Smooth muscle cell (in vitro differentiated cells): Measurements from ENCODE around the gene DDX60. TPM values are rescaled to one million over a fixed set of nuclear protein-coding genes. Genes with fewer than 3 reads are reported as not detected.

Experiments
- DNase-seq: peaks from one replicate; lab custom pipeline; 2025; ENCODE audit not compliant: unreplicated experiment; lab: John Stamatoyannopoulos, UW
- H2AFZ ChIP-seq: fragments of 200-600 bp; sonication (generic); 2 replicates; pipeline ENCODE4 v1.6.0; 2016; ENCODE audit warnings: antibody characterized with exemption, low read depth, mild to moderate bottlenecking
- H3F3A ChIP-seq: fragments of 200-600 bp; sonication (generic); 2 replicates; pipeline ENCODE4 v1.6.0; 2017; ENCODE audit warnings: antibody characterized with exemption, low read depth
- H3K27ac ChIP-seq: fragments of 200-600 bp; sonication (generic); 2 replicates; pipeline ENCODE4 v1.5.1; 2016; ENCODE audit warnings: low read depth, mild to moderate bottlenecking
- H3K27me3 ChIP-seq: fragments of 200-600 bp; sonication (generic); 2 replicates; pipeline ENCODE4 v1.6.1; 2016; ENCODE audit warnings: low read depth, mild to moderate bottlenecking
- H3K36me3 ChIP-seq: fragments of 200-600 bp; sonication (generic); 2 replicates; pipeline ENCODE4 v1.5.1; 2016; ENCODE audit warnings: low read depth
- H3K4me1 ChIP-seq: fragments of 200-600 bp; sonication (generic); 2 replicates; pipeline ENCODE4 v1.5.1; 2016; ENCODE audit warnings: low read depth
- H3K4me2 ChIP-seq: fragments of 200-600 bp; sonication (generic); 2 replicates; pipeline ENCODE4 v1.6.0; 2016; ENCODE audit warnings: mild to moderate bottlenecking
- H3K4me3 ChIP-seq: fragments of 200-600 bp; sonication (generic); 2 replicates; pipeline ENCODE4 v1.5.1; 2016; ENCODE audit warnings: mild to moderate bottlenecking
- H3K79me2 ChIP-seq: fragments of 200-600 bp; sonication (generic); 2 replicates; pipeline ENCODE4 v1.6.0; 2016; ENCODE audit warnings: low read depth, mild to moderate bottlenecking
- H3K9ac ChIP-seq: fragments of 200-600 bp; sonication (generic); 2 replicates; pipeline ENCODE4 v1.6.0; 2016; ENCODE audit warnings: low read depth
- H3K9me3 ChIP-seq: fragments of 200-600 bp; sonication (generic); replicated peaks from 2 replicates; pipeline ENCODE4 v1.5.1; 2016; ENCODE audit warnings: low read depth
- H4K20me1 ChIP-seq: fragments of 200-600 bp; sonication (generic); 2 replicates; pipeline ENCODE4 v1.6.0; 2016; ENCODE audit warnings: low read depth
- CTCF ChIP-seq: fragments of 200-600 bp; sonication (generic); IDR thresholded peaks from 2 replicates; pipeline ENCODE4 v1.5.1; 2017; ENCODE audit warnings: borderline replicate concordance, mild to moderate bottlenecking, antibody characterized with exemption; ENCODE audit not compliant: insufficient read depth, poor library complexity, severe bottlenecking
- WGBS: methylation state at CpG from one replicate; pipeline ENCODE4 v1.1.7; 2016; ENCODE audit warnings: low lambda C conversion rate; 5-methylcytosine and 5-hydroxymethylcytosine counted together
- polyA plus RNA-seq: library from polyadenylated mRNA; unstranded; fragments of >200 nt; fragmentation: Nextera tagmentation; extraction: Ambion mirVana; gene quantifications from 2 replicates; pipeline ENCODE4 v1.2.1, GENCODE V29; 2016
- total RNA-seq: library from RNA; depleted of rRNA; stranded (reverse); fragments of >200 nt; gene quantifications from 2 replicates; pipeline ENCODE4 v1.2.3, GENCODE V29; 2014

Gene DDX60
- total and polyA plus RNA-seq, 2 experiments from 2014 or later = 0.87 to 6.7 TPM

- no peaks in the 10 kb centered on the region for H3K36me3 ChIP-seq
- H3K4me2 ChIP-seq = no peak overlapping the region
- H3K27me3 ChIP-seq = no peaks in the 10 kb centered on the region
- H3K27ac ChIP-seq = no peak overlapping the region
- DNase-seq = no peak
- H3K79me2 ChIP-seq = no peaks in the 10 kb centered on the region
- 83% methylated on average over 1 of the region's 1 CpG for WGBS
- no peaks in the 10 kb centered on the region for H3K9me3 ChIP-seq
- no peaks in the 10 kb centered on the region for H3F3A ChIP-seq
- H3K4me3 ChIP-seq = no peak overlapping the region
- no peak for TF ChIP-seq CTCF
- no peak overlapping the region for H2AFZ ChIP-seq
- no peaks in the 10 kb centered on the region for H4K20me1 ChIP-seq
- H3K9ac ChIP-seq = no peak overlapping the region
- no peaks in the 10 kb centered on the region for H3K4me1 ChIP-seq
These were observed 59.5 kb downstream of the DDX60 start for GRCh38 chr4:168259096-168259495.

GRCh38 chr4:168257768-168258167 is 60.8 kb downstream of the DDX60 start:
- Histone ChIP-seq H3K9ac (no peak overlapping the region), H3K9me3 (no peaks in the 10 kb centered on the region), H2AFZ (no peak overlapping the region), H3K4me3 (no peak overlapping the region), H3F3A (no peaks in the 10 kb centered on the region), H3K79me2 (no peaks in the 10 kb centered on the region), H3K4me2 (no peak overlapping the region), H3K36me3 (no peaks in the 10 kb centered on the region), H3K27ac (no peak overlapping the region), H3K4me1 (no peaks in the 10 kb centered on the region), H4K20me1 (no peaks in the 10 kb centered on the region), H3K27me3 (no peaks in the 10 kb centered on the region)
- DNase-seq = no peak
- TF ChIP-seq CTCF = no peak
- WGBS = 31% methylated on average over 4 of the region's 4 CpGs

- no peaks in the 10 kb centered on the region for H3K79me2 ChIP-seq
- H3K4me2 ChIP-seq = no peak overlapping the region
- no peaks in the 10 kb centered on the region for H4K20me1 ChIP-seq
- no peak for TF ChIP-seq CTCF
- no peak overlapping the region for H3K9ac ChIP-seq
- H2AFZ ChIP-seq = no peak overlapping the region
- no peaks in the 10 kb centered on the region for H3K27me3 ChIP-seq
- H3K4me3 ChIP-seq = no peak overlapping the region
- H3K9me3 ChIP-seq = no peaks in the 10 kb centered on the region
- H3K27ac ChIP-seq = no peak overlapping the region
- H3F3A ChIP-seq = no peaks in the 10 kb centered on the region
- WGBS = 83% methylated on average over 3 of the region's 3 CpGs
- H3K4me1 ChIP-seq = no peaks in the 10 kb centered on the region
- DNase-seq = no peak
- H3K36me3 ChIP-seq = no peaks in the 10 kb centered on the region
These were observed 70.3 kb downstream of the DDX60 start for GRCh38 chr4:168248176-168248710.

- Histone ChIP-seq H3K9me3 (no peaks in the 10 kb centered on the region), H2AFZ (no peak overlapping the region), H3K27ac (no peak overlapping the region), H3K79me2 (no peaks in the 10 kb centered on the region), H3K4me1 (no peaks in the 10 kb centered on the region), H3F3A (no peaks in the 10 kb centered on the region), H3K4me3 (no peak overlapping the region), H3K27me3 (no peaks in the 10 kb centered on the region), H4K20me1 (no peaks in the 10 kb centered on the region), H3K4me2 (no peak overlapping the region), H3K9ac (no peak overlapping the region), H3K36me3 (no peaks in the 10 kb centered on the region)
- TF ChIP-seq CTCF = no peak
- no peak for DNase-seq
- 92% methylated on average over 5 of the region's 5 CpGs for WGBS
These were observed 70.9 kb downstream of the DDX60 start for GRCh38 chr4:168247603-168248002.
